Spleen (tissue), 11 donors: ENCODE data around the gene MUC13. TPM values are rescaled to one million over a fixed set of nuclear protein-coding genes. Genes with fewer than 3 reads are reported as not detected.

Experiments
- DNase-seq: peaks from one replicate; pipeline ENCODE4 v3.0.0-alpha.2; 2020
- H3K27ac ChIP-seq, 8 donors: fragments of 200-600 bp; sonication (generic) in 7 of 8; 1 replicate in 4 of 8; 2 replicates in 4 of 8; pipeline versions ENCODE4 v1.5.0 to v1.8.0; 2016 to 2021; ENCODE audit warnings: inconsistent platforms in 4 of 8, mild to moderate bottlenecking in 4 of 8, moderate library complexity in 1 of 8
- H3K27me3 ChIP-seq, 7 donors: fragments of 200-600 bp; sonication (generic) in 6 of 7; replicated peaks in 1 of 7; 1 replicate in 4 of 7; 2 replicates in 3 of 7; pipeline versions ENCODE4 v1.5.0 to v1.8.0; 2016 to 2021; ENCODE audit warnings: inconsistent platforms in 3 of 7, mild to moderate bottlenecking in 1 of 7
- H3K36me3 ChIP-seq, 6 donors: fragments of 200-600 bp; sonication (generic) in 5 of 6; 1 replicate in 4 of 6; 2 replicates in 2 of 6; pipeline versions ENCODE4 v1.5.0 to v1.8.0; 2016 to 2021; ENCODE audit warnings: inconsistent platforms in 2 of 6
- H3K4me1 ChIP-seq, 6 donors: fragments of 200-600 bp; sonication (generic) in 5 of 6; 1 replicate in 3 of 6; 2 replicates in 3 of 6; pipeline versions ENCODE4 v1.5.0 to v1.8.0; 2016 to 2021; ENCODE audit warnings: inconsistent platforms in 3 of 6
- H3K4me3 ChIP-seq, 8 donors: fragments of 200-600 bp; sonication (generic) in 7 of 8; 1 replicate in 4 of 8; 2 replicates in 4 of 8; pipeline versions ENCODE4 v1.5.0 to v1.8.0; 2016 to 2021; ENCODE audit warnings: inconsistent platforms in 4 of 8, mild to moderate bottlenecking in 4 of 8, moderate library complexity in 2 of 8
- H3K9me3 ChIP-seq, 8 donors: fragments of 200-600 bp; sonication (generic) in 7 of 8; 1 replicate in 4 of 8; 2 replicates in 4 of 8; pipeline versions ENCODE4 v1.5.0 to v1.8.0; 2016 to 2021; ENCODE audit warnings: inconsistent platforms in 4 of 8
- CTCF ChIP-seq, 11 experiments: fragments of 200-600 bp in 7 of 11; fragments of 450-650 bp in 4 of 11; sonication (generic) in 4 of 11; IDR thresholded peaks in 8 of 11; conservative IDR thresholded peaks in 3 of 11; 1 replicate in 7 of 11; 2 replicates in 4 of 11; pipeline versions ENCODE4 v1.4.0 to v1.8.0; 2016 to 2021; ENCODE audit warnings: antibody characterized with exemption in 11 of 11, inconsistent platforms in 4 of 11, mild to moderate bottlenecking in 1 of 11
- POLR2A ChIP-seq, 3 donors: fragments of 450-650 bp; IDR thresholded peaks; one replicate each; pipeline ENCODE4 v1.5.1; 2017; ENCODE audit warnings: antibody characterized with exemption in 3 of 3, mild to moderate bottlenecking in 1 of 3
- POLR2AphosphoS5 ChIP-seq, 3 donors: sonication (generic); formaldehyde crosslinking; IDR thresholded peaks; one replicate each; pipeline ENCODE4 v1.5.1; 2017; ENCODE audit warnings: antibody characterized with exemption in 3 of 3
- WGBS, 5 donors: extraction: QIAGEN DNeasy Blood & Tissue Kit in 3 of 5; methylation state at CpG; one replicate each; pipeline versions ENCODE4 v1.1.5 to v1.1.7; 2013 to 2018; 5-methylcytosine and 5-hydroxymethylcytosine counted together
- intact Hi-C: fragments of 100-400 bp; cut with DNase I; formaldehyde crosslinking; loops from one replicate; pipeline ENCODE4 v1.15.0; 2023; ENCODE audit warnings: low total_unique reads
- polyA plus RNA-seq, 3 donors: library from polyadenylated mRNA; stranded (reverse); fragments of 200-250 nt; gene quantifications; one replicate each; pipeline ENCODE4 v1.2.1, GENCODE V29; 2013
- total RNA-seq, 7 donors: library from RNA; depleted of rRNA in 3 of 7; stranded (reverse); fragments of >200 nt in 3 of 7; fragmentation: NEBNext Ultra II Directional in 4 of 7; extraction: Animal tissue kit (Norgen Biotek cat#: 25700) in 4 of 7; gene quantifications; one replicate each; pipeline versions ENCODE4 v1.1.0 to v1.2.1, GENCODE V29; 2016 to 2021
- donor health status: healthy with polysubstance abuse.
- donor health status: DM: no; HTN: no; CAD: no; lungs with moderate emphysema.
- donor health status: DM: no; HTN: no; CAD: no.
- donor health status: Bipolar disorder and iron deficiency.
- donor health status: healthy.
- donor health status: DM: no; HTN: no; CAD: no.
- donor health status: DM: yes; HTN: yes; CAD: no.

MUC13 gene
- total and polyA plus RNA-seq, 10 donors = 0.06 to 0.93 (median 0.17) TPM; not detected in 4

- Histone ChIP-seq H3K27me3 (no peaks in the 10 kb centered on the region), H3K4me1 (no peaks in the 10 kb centered on the region), H3K4me3 (no peak overlapping the region), H3K27ac (peak overlapping the region in 2 of 8 donors; percentile 9 to 43), H3K9me3 (peaks cover 0 to 4% (median 0%) of the 10 kb centered on the region in 8 donors), H3K36me3 (no peaks in the 10 kb centered on the region)
- TF ChIP-seq CTCF (IDR thresholded peaks at IDR 0.05 in 8 of 11, conservative IDR thresholded peaks at IDR 0.05 in 3 of 11) (no peak), POLR2A (IDR thresholded peaks at IDR 0.05) (no peak), POLR2AphosphoS5 (IDR thresholded peaks at IDR 0.05) (no peak)
- intact Hi-C loops = no loop called here
- DNase-seq = no peak
- WGBS, 5 donors = 58 to 74% (median 66%) methylated on average over 5 of the region's 5 CpGs
These were observed 17.8 kb upstream of the MUC13 start for GRCh38 chr3:124952282-124952855.

- TF ChIP-seq CTCF (IDR thresholded peaks at IDR 0.05 in 8 of 11, conservative IDR thresholded peaks at IDR 0.05 in 3 of 11) = no peak
- TF ChIP-seq POLR2AphosphoS5 (IDR thresholded peaks at IDR 0.05) = no peak
- TF ChIP-seq POLR2A (IDR thresholded peaks at IDR 0.05) = no peak
- no peaks in the 10 kb centered on the region for H3K36me3 ChIP-seq
- 74 to 87% (median 80%) methylated on average over 8 of the region's 8 CpGs for WGBS, 5 donors
- peaks cover 0 to 4% (median 0%) of the 10 kb centered on the region in 8 donors for H3K9me3 ChIP-seq
- H3K4me3 ChIP-seq = no peak overlapping the region
- H3K27ac ChIP-seq = peak overlapping the region in 3 of 8 donors; percentile 9 to 43 (median 21)
- intact Hi-C loops = no loop called here
- no peaks in the 10 kb centered on the region for H3K4me1 ChIP-seq
- no peaks in the 10 kb centered on the region for H3K27me3 ChIP-seq
- no peak for DNase-seq
These were observed 17.1 kb upstream of the MUC13 start for GRCh38 chr3:124951511-124952281.

- Histone ChIP-seq H3K27me3 (no peaks in the 10 kb centered on the region), H3K36me3 (no peaks in the 10 kb centered on the region), H3K4me1 (no peaks in the 10 kb centered on the region), H3K4me3 (no peak overlapping the region), H3K9me3 (no peaks in the 10 kb centered on the region), H3K27ac (no peak overlapping the region)
- no peak for DNase-seq
- WGBS, 5 donors = 81 to 92% (median 88%) methylated on average over 3 of the region's 3 CpGs
- intact Hi-C loops = no loop called here
- TF ChIP-seq POLR2A (IDR thresholded peaks at IDR 0.05) = no peak
- TF ChIP-seq CTCF (IDR thresholded peaks at IDR 0.05 in 8 of 11, conservative IDR thresholded peaks at IDR 0.05 in 3 of 11) = no peak
- TF ChIP-seq POLR2AphosphoS5 (IDR thresholded peaks at IDR 0.05) = no peak
These were observed 15.5 kb upstream of the MUC13 start for GRCh38 chr3:124950026-124950425.

GRCh38 chr3:124942613-124943012 is 8.1 kb upstream of the MUC13 start:
- H3K4me1 ChIP-seq = no peaks in the 10 kb centered on the region
- H3K36me3 ChIP-seq = no peaks in the 10 kb centered on the region
- TF ChIP-seq CTCF (IDR thresholded peaks at IDR 0.05 in 8 of 11, conservative IDR thresholded peaks at IDR 0.05 in 3 of 11) = no peak
- TF ChIP-seq POLR2AphosphoS5 (IDR thresholded peaks at IDR 0.05) = no peak
- no peak for TF ChIP-seq POLR2A (IDR thresholded peaks at IDR 0.05)
- intact Hi-C loops = no loop called here
- no peaks in the 10 kb centered on the region for H3K27me3 ChIP-seq
- H3K27ac ChIP-seq = no peak overlapping the region
- no peak for DNase-seq
- no peak overlapping the region for H3K4me3 ChIP-seq
- 62 to 90% (median 88%) methylated on average over 2 of the region's 2 CpGs for WGBS, 5 donors
- no peaks in the 10 kb centered on the region for H3K9me3 ChIP-seq
